ENCODE measurements around the gene STK40.

STK40 gene

GRCh38 chr1:36367798-36368197 lies 17.9 kb downstream of the STK40 start:
- no peak for DNase-seq

GRCh38 chr1:36367066-36367465 lies 18.7 kb downstream of the STK40 start:
- DNase-seq: no peak

- DNase-seq: no peak
Observed at GRCh38 chr1:36366091-36366661, 19.5 kb downstream of the STK40 start.

GRCh38 chr1:36365381-36365780 lies 20.3 kb downstream of the STK40 start:
- DNase-seq: no peak

- no peak for DNase-seq
Observed at GRCh38 chr1:36359911-36360550, 25.7 kb downstream of the STK40 start.

GRCh38 chr1:36359383-36359782 lies 26.3 kb downstream of the STK40 start:
- DNase-seq: no peak

- DNase-seq: no peak
Observed at GRCh38 chr1:36358514-36359084, 27.1 kb downstream of the STK40 start.

GRCh38 chr1:36355811-36356210 lies 29.9 kb downstream of the STK40 start:
- DNase-seq: no peak

GRCh38 chr1:36354486-36354885 lies 31.2 kb downstream of the STK40 start:
- no peak for DNase-seq

- DNase-seq: no peak
Observed at GRCh38 chr1:36352910-36353878, 32.5 kb downstream of the STK40 start.

GRCh38 chr1:36352125-36352909 lies 33.4 kb downstream of the STK40 start:
- no peak for DNase-seq

GRCh38 chr1:36351227-36351977 lies 34.3 kb downstream of the STK40 start:
- DNase-seq: no peak

GRCh38 chr1:36350659-36351226 lies 35.0 kb downstream of the STK40 start:
- no peak for DNase-seq

- DNase-seq: no peak
Observed at GRCh38 chr1:36349839-36350238, 35.9 kb downstream of the STK40 start.

GRCh38 chr1:36349241-36349671 lies 36.5 kb downstream of the STK40 start:
- no peak for DNase-seq

GRCh38 chr1:36346741-36347370 lies 38.9 kb downstream of the STK40 start:
- no peak for DNase-seq

GRCh38 chr1:36345353-36345752 lies 40.4 kb downstream of the STK40 start:
- no peak for DNase-seq

- DNase-seq: no peak
Observed at GRCh38 chr1:36344395-36344680, 41.4 kb downstream of the STK40 start.

GRCh38 chr1:36343651-36344394 lies 41.9 kb downstream of the STK40 start:
- DNase-seq: no peak

- no peak for DNase-seq
Observed at GRCh38 chr1:36342426-36343185, 43.1 kb downstream of the STK40 start.
